Sigmoid colon (tissue), 4 donors: ENCODE measurements around the gene GJA3.

Source experiments
- CTCF ChIP-seq, 4 experiments: fragments of 450-650 bp in 3 of 4; fragments of 200-600 bp in 1 of 4; IDR thresholded peaks; one replicate each; pipeline ENCODE4 v1.5.1; 2016 to 2019; ENCODE audit warnings: antibody characterized with exemption in 4 of 4, mild to moderate bottlenecking in 3 of 4, moderate library complexity in 2 of 4
- POLR2A ChIP-seq, 2 donors: fragments of 450-650 bp; IDR thresholded peaks; one replicate each; pipeline ENCODE4 v1.6.1; 2016; ENCODE audit warnings: antibody characterized with exemption in 2 of 2, mild to moderate bottlenecking in 2 of 2, moderate library complexity in 2 of 2
- POLR2AphosphoS5 ChIP-seq, 4 donors: sonication (generic); formaldehyde crosslinking; IDR thresholded peaks; one replicate each; pipeline ENCODE4 v1.6.1; 2017; ENCODE audit warnings: antibody characterized with exemption in 4 of 4

- no peak for TF ChIP-seq CTCF (IDR thresholded peaks at IDR 0.05)
- no peak for TF ChIP-seq POLR2AphosphoS5 (IDR thresholded peaks at IDR 0.05)
- TF ChIP-seq POLR2A (IDR thresholded peaks at IDR 0.05) = no peak
Observed at GRCh38 chr13:20168396-20168795, 7.5 kb upstream of the GJA3 start.
